CD4-positive, alpha-beta T cell treated with Interleukin-15 for 4 hours (primary cell): ENCODE results near the gene KRT74.

Experiments used
- DNase-seq: peaks from one replicate; pipeline ENCODE4 v3.0.0-alpha.2; 2020; ENCODE audit warnings: low spot score

KRT74 gene

DNA sequence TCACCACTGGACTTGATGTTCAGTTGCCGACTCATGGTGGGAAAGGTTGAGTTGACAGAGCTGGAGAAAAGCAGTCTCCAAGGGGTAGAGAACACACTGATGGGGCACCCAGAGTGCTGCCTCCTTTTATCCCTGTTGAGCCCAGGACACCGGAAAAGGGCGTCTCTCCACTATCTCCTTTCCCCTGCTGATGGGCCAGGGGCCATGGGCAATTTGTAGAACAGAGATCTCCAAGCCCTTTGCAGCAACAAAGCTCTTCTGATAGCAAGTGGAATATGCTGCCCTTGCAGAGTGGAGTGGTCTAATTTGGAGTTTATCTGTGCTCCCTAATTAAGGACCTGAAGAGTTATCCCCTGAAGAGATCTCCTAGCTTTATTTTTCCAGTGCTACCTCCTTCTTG, at the start of gene KRT74:
TSS of gene KRT74 (minus strand) at position 101 of the 400 bp plus-strand sequence. CDS start at position 35, 66 bp downstream.
- DNase-seq: no peak

DNA sequence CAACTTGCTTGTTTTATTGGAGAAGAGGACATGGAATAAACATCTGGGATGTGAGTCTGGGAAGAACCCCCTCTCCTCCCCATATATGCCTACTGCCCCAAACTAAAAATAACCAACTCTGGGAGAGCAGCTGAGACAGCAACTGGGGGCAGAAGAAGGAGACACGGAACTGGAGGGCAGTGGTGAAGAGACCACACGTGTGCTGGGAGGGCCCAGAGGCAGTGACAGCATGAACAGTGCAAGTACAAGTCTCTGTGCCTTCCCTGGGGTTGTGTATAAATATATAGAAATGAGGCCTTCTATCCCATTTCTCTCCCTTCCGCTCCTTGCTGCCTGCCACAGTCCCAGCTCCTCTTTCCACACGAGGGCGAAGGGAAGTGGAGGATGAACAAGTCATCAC, 48.7 kb upstream of the KRT74 start:
- DNase-seq: no peak

DNA sequence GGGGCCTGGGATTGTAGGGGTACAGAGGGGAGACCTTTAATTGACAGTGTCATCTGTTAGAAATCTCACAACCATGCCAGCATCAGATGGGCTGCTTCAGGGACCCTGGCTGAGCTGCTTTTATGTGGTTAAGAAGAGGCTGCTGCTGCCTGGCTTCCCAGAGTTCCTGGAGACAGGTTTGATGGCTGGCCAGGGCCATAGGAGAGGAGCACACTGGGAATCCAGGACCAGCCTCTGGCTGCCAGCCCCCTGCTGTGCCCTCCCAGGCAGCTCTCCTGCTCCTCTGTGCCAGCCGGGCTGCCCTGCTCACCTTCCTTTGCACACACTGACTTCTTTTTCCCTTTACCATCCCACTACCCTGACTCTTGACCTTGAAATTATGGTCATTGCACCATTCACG, 45.2 kb upstream of the KRT74 start:
- DNase-seq: no peak

DNA sequence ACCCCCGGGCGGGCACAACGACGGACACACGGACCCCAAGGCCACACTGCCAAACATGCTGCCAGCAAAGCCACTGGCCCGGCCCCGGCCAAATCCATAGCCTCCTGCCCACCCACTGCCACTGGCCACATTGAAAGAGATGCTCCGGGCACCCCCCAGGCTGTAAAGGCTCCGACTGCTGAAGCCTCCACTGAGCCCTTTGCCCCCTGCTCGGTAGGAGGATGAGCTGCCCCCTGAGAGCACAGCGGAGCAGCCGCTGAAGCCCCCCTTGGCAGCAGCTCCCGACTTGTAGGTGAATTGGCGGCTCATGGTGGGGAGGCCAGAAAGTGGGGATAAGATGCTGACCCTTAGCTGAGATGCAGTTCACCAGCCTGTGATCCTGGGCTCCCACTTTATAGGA, 44.6 kb upstream of the KRT74 start, which contains the start of gene KRT73:
TSS of gene KRT73 (minus strand) at position 344 of the 400 bp plus-strand sequence. CDS start at position 309, 35 bp downstream.
- DNase-seq: no peak

DNA sequence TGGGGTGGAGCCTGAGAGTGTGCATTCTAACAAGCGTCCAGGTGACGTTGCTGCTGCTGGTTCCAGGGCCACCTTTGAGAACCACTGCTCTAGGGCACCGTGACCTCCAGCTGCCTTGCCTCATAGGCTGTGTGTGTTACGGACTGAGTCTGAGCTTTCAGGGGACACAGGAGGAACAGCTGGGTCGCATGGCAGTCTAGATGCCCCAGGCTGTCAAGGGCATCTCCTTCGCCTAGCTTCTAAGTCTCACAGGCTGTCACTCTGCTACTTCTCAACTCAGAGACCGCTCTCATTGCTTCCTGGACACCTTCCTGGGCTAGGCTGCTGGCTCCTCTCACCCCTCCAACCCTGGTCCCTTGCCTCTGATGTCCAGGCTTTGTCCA, 43.8 kb upstream of the KRT74 start:
- no peak for DNase-seq

DNA sequence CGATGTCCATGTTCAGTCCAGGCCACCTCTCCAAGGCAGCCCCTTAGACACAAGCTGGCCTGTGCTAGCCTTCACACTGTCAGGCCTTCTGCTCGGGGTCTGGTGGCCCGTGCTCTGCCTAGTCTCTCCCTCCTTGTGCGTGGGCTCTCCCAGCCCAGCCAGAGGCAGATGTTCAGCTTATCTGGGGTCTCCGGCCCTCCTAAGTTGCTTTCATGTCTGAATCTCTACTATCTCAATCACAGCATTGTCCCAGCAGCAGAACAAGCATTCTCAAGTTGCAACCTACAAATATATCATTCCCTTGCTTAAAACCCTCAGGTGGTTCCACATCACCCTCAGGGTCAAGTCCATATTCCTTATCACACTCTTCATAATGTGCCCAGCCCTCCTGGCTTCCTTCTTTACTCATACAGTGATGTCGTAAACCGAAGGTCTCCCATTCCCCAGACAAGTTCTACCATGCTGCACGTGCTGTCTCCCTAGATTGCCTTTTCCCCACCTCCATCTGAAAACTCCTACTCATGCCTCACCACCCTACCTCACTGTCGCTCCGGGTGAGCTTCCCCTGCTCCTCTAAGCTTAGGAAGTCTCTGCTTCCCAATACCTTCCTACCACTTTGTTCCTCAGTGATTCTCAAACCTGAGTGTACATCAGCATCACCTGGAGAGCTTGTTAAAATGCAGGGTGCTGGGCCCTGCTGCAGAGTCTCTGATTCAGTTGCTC, 43.2 kb upstream of the KRT74 start:
- no peak for DNase-seq

DNA sequence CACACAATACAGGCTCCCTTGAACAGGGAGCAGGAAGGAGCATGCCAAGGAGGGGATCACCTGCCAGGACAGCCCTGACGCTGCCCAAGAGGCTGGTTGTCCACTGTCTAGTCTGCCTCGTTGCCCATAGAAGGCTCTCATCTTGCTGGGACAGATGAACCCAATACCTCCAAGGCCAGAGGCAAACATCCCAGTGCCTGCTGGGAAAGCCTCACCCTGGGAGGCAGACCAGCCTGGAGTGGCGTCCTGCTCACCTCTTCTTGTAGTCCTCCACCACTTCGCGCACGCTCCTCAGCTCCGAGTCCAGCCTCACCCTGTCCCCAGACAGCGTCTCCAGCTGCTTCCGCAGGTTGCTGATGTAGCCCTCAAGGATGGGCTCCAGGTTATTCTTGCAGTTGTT, 42.3 kb upstream of the KRT74 start:
- no peak for DNase-seq

DNA sequence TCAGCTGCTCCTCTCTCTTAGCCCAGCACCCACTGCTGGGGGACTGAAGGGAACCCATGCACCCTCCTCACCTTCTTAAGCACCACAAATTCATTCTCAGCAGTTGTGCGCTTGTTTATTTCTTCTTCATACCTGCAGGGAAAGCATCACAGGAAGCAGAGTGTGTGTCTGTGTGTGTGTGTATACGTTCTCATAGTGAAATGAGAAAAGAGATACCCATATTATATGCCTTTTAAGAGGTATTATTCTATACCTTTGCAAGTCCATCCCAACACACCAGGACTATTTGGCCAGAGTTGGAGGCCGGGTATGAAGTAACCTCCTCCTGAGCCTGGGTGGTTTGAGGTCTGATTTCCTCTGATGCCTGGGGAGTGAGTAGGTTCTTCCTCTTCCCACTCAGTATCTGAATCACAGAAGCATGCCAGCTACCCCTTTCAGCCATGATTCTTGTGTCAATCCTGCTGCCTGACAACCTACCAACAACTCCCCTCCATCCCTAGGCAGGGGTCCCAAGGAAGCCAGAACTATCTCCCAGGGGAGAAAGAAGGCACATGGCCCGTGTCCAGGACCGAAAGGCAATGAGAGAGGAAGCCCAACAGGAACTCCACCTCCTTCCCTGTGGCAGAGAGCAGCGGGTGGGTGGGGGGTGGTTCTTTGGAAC, 41.7 kb upstream of the KRT74 start:
- DNase-seq: no peak

DNA sequence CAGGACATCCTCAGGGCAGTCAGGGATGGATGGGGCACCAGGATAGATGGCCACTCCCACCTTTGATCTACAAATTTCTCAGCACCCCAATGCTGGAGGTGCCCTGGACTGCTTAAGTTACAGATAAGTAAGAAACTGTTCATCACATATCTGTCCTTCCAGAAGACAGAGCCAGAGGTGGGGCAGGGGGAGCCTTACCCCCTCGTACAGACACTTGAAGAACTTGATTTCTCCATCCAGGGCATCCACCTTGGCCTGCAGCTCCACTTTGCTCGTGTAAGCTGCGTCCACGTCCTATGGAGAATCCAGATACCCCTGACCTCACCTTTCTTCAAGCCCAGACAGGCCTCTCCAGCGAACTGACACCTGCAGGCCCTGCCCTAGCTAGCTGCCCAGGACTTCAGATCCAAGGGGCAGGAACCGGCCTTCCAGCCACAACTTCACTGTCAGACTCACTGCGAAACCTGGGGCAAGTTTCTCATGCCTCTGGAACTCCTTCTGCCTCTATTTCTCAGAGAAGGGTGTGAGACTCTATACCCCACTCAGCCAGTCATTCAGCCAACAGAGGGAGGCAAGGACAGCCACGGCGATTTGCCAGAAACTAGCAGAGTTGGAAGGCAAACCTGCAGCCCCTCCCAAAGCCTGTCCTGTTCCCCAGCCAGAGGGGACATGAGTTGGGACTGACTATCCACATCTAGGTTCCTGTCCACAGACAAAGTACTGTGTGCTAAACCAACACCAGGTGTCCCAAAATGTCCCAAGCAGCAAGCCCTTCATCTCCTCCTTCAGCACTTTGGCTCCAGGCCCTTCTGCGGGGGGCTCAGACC, 41.0 kb upstream of the KRT74 start:
- no peak for DNase-seq

DNA sequence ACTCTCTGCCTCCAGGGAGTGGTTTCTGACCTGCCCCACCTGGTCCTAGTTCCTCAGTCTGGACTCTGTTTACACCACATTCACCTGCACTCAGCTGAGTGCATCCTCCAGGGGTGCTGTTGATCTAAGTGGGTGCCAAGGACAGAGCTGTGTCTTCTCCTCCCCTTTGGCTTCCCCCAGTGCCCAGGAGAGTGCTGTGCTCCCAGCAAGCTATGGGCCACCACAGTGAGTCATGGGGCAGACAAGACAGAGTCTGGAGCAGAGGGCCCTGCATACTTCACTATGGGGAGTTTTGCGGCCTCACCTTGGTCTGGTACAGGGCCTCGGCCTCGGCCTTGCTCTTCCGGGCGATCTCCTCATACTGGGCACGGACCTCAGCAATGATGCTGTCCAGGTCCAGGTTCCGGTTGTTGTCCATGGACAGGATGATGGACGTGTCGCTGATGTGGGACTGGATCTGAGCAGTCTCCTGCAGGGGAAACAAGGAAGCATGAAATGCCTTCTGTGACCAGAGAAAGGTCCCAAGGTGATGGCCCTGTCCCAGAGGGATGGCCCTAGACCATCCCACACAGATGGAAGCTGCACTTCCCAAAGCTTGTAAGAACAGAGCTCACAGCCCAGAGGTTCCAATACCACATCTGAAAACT, 39.9 kb upstream of the KRT74 start:
- DNase-seq: no peak

DNA sequence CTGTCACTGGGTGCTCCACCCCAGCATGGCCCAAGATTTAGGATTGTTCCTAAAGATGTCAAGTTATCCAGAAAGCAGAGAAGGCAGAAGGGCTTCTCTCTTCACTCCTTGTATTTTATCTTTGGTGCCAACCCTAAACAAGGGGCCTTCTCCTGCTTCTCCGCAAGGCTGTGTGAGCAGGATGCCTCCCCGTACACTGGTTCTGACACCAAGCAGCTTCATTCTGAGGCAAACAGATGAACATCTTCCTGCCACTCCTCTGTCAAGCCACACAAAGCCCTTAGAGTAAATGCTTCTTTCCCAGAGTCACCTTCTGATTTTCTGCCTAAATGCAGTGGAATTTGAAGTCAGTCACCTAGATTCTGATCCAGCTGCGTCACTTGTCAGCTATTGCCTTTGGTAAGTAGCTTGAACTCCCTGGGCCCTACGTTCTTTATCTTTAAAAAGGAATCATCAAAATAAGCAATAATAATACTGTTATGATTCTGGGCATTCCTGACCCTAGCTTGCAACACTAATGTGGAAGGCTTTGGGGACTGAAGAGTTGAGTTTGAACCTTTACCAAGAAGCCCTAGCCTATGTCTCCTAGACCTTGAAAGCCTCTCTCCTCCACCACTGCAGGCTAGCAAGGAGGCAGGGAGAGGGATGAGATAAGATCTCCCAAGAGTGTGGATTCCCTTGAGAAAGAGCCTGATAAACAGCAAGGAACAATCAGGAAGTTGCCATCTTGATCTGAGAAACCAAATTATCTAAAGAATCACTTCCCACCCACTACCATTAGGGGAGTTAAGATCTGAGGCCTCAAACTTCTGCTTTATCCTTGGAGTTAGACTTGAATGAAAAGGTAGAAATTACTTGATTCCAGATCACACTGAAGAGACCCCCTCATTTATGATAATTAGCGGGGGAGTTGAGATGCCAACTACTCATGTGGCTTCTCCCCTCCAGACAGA, 39.1 kb upstream of the KRT74 start:
- no peak for DNase-seq

DNA sequence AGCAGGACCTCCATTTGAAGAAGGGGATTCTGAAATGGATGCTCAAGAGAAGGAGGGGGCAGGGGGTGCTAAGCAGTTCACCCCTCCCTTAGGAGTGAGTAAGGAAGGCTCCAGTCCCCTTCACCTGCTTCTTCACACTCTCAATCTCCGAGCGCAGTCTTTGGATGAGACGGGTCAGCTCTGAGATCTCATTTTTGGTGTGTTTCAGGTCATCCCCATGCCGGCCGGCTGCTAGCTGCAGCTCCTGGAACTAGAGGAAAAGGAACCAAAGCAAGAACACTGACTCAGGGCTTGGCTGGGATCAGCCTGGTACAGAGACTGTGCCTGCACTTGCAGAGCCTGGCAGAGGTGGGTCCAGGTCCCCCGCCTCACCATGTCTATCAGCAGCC, 37.4 kb upstream of the KRT74 start:
- DNase-seq: no peak

DNA sequence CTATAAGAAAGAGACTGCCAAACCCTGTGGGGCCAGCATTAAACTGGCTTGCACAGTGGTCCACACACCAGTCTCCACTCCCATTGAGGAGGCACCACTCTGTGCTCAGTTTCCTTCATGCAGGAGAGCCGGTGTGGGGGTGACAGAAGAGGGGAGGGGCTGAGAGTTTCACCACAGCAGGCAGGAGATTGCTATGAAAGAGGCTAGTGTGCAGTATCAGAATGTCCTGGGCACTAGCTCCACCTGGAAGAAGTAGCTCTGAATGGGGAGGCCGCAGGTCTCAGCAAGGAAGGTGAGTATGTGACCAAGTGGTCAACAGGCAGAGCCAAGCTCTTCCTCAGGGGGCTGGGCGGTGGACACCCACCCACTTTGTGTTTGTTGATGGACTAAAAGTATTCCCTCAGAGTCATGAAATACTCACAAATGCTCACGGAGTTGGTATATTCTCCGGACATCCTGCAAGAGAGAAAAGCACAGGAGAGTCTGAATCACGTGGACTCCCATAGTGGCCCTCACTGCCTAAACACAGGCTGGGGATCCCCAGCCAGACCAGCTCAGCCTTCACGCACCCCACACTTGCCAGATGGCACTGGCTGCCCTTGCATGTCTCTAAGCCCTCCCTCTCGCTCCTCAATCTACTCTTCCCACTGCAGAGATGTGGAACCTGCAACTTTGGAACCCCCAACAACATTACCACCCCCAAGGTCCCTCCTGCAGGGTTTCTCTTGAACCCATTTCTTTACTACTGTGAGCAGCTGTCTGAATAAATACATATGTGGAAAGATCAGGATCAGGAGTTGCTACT, 35.4 kb upstream of the KRT74 start:
- no peak for DNase-seq

DNA sequence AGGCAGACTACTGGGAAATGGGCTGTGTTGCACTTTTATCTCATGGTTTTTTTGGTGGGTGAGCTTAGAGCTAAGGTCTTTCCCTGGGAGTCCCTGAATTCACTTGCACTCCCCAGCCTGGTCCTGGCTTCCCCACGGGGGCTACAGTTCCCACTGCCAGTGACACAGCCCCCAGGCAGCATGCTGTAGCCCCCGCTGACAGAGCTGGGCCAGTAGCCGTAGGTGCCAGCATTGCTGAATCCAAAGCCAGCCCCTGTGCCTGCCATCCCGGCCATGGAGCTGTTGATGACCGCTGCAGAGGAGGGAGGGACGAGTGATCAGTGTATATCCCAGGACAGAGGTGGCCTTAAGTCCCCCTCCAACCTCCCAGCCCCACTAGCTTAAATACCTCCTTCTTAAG, 34.5 kb upstream of the KRT74 start:
- DNase-seq: no peak

DNA sequence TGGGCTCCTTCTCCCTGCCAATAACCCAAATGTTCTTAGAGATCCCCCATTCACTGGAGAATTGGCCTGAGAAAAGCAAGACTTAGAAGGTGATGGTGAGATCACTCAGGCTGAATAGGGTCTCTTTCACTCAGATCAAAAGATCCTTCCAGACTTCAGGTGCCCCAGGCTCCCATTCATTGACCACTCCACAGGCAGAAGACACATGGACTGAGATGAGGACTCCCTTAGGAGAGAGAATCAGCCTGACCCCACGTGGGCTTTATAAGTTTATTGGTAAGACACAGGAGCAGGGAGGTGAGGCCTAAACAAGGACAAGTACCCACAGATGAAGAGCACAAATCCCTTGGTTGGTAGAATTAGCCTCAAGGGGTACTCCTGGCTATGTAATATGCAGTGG, 33.7 kb upstream of the KRT74 start:
- no peak for DNase-seq

DNA sequence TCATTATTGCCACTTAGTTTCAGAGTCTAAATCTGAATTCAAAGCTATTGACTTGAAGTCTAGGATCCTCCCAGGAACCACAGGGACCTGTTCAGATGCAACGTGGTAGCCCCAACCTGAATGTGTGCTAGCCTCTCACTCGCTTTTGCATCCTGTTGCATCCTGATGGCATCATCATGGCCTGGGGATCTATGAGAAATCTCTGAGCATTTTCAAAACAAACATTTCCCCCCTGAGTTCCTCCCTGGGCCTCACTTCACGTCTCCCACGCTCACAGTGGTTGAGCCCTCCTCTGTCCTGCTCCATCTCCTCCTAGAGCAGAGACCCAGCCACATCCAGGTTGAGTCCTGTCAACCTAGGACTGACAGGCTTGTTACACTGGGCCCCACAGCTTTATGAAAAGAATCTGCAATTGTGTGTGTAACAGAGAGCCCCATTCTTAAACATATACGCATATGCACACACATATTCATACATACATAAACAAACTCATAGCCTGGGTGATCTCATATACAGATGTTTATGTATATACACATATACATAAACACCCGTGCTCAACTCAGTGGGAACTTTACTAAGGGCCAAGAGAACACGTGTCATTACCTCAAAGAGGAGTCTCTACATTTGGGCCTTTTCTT, 33.1 kb upstream of the KRT74 start:
- DNase-seq: no peak

DNA sequence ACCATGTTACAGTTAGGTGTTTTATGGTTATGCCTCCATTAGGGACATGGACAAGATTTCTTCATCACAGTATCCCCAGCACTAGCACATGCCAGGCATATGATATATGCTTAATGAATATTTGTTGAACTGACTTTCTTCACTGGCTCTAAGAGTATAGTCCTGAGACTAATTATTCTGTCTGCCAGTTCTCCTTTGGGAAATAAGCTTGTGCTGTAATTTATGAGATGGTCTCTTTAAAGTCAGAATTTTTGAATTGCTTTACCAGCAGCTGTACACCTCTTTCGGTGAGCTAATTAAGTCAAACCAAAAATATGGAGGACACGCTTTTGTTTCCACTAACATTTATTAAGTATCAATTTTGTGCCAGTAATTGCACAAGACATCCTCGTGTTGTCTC, 32.5 kb upstream of the KRT74 start:
- DNase-seq: no peak

DNA sequence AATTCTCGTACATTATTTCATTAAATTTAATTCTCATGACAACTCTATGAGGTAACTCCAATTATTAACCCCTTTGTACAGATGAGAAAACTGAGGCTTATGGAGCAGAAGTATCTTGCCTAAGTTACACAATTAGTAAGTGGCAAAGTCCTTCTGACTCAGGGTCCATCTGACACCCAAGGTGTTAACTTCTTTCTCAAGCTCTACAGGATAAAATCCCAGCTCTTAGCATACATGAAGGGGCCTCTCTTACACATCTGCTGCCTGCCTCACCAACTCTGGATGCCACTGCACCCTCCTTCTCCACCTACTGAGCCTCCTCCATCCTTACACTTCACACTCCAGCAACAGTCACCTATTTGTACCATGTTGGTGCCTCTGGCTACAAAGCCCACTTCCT, 31.9 kb upstream of the KRT74 start:
- no peak for DNase-seq

DNA sequence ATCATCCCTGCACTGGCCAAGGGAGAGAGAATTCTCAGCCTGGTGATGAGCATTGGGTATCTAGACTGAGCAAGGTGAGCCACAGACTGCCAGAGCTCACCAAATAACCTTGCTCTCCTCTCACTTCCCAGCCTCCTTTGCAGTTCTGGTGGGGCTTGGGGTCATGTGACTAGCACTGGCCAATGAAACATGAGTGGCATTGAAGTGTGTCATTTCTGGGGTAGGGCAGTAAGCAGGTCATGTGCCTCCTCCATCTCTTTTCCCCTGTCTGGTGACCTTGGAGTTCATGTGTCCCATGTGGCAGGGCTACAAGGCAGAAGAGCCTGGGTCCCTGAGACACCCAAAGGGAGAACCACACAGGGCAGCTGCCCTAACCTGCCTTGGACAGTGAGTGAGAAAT, 31.2 kb upstream of the KRT74 start:
- no peak for DNase-seq

DNA sequence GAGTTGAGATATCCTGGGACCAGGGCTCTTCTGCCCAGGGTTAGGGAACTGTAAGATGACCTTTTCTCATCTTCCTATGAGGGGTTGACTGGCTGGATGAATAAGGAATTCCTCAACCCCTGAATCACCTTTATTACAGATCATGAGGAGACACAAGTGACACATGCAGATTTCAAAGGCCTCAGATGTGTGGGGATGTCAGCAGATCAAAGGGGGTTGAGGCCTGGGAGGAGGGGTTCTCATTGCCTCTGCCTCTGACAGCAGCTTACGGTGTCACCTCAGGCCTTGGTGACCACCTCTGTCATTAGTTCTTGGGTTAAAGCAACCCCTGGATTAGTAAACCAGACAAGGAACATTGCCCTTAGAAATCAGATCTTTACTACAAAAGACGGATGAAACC, 29.7 kb upstream of the KRT74 start:
- peak; percentile 13 for DNase-seq
